Measurements from ENCODE around the gene CAMK2G.
A peak's percentile ranks its signal among the peaks of the same experiment; 100 is the strongest.

The CAMK2G gene

DNA sequence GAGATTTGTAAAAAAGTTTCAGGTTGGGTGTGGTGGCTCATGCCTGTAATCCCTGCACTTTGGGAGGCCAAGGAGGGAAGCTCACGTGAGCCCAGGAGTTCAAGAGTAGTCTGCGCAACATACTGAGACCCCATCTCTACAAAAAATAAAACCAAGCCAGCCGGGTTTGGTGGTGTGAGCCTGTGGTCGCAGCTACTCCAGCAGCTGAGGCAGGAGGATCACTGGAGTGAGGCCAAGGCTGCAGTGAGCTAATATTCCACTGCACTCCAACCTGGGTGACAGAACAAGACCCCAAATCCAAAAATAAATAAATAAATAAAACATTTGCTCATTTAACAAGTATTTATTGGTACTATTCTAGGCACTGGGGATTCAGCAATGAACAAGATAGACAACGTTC, 94.1 kb downstream of the CAMK2G start:
- TF ChIP-seq, protein P1, sequence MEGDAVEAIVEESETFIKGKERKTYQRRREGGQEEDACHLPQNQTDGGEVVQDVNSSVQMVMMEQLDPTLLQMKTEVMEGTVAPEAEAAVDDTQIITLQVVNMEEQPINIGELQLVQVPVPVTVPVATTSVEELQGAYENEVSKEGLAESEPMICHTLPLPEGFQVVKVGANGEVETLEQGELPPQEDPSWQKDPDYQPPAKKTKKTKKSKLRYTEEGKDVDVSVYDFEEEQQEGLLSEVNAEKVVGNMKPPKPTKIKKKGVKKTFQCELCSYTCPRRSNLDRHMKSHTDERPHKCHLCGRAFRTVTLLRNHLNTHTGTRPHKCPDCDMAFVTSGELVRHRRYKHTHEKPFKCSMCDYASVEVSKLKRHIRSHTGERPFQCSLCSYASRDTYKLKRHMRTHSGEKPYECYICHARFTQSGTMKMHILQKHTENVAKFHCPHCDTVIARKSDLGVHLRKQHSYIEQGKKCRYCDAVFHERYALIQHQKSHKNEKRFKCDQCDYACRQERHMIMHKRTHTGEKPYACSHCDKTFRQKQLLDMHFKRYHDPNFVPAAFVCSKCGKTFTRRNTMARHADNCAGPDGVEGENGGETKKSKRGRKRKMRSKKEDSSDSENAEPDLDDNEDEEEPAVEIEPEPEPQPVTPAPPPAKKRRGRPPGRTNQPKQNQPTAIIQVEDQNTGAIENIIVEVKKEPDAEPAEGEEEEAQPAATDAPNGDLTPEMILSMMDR (IDR thresholded peaks at IDR 0.05; ENCODE audit: low read depth, low read length, missing control alignments) = no peak
- in situ Hi-C loops (cut with HindIII; ENCODE audit: low sequenced_read_pairs) = no loop called here
- H3K4me3 ChIP-seq (ENCODE audit: low read depth, low read length) = no peak overlapping the region
- no peak for DNase-seq (ENCODE audit: low read depth)

DNA sequence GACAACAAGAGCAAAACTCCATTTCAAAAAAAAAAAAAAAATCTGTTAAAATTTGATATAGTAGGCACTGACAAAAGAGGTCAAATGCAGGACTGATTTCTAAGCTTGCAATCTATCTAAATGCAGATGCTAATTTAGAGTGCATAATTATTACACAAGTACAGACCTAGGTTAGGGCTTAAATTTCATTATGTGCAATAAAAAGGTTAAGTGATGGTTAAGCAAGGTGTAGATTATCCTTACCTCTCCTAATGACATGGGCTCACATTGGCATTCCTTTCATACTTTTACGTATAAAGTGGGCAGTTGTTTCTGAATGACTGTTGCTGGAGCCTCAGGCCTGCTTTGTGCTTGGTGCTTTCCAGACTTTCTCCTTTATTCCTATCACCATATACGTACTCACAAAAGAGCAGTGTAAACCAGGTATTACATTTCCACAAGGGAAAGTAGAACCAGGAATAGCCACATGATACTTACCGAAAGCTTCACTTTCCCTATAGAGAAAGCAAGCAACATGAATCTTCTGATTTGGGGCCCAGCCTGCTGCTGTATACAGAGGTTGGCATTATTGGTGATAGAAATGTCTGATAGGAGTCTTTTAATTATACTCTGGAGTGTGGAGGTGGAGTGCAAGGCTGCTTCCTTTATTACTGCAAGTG, 94.7 kb downstream of the CAMK2G start:
- TF ChIP-seq, protein P1 (IDR thresholded peaks at IDR 0.05; ENCODE audit: low read depth, low read length, missing control alignments) = no peak
- in situ Hi-C loops (cut with HindIII; ENCODE audit: low sequenced_read_pairs) = no loop called here
- DNase-seq (ENCODE audit: low read depth) = no peak
- no peak overlapping the region for H3K4me3 ChIP-seq (ENCODE audit: low read depth, low read length)

DNA sequence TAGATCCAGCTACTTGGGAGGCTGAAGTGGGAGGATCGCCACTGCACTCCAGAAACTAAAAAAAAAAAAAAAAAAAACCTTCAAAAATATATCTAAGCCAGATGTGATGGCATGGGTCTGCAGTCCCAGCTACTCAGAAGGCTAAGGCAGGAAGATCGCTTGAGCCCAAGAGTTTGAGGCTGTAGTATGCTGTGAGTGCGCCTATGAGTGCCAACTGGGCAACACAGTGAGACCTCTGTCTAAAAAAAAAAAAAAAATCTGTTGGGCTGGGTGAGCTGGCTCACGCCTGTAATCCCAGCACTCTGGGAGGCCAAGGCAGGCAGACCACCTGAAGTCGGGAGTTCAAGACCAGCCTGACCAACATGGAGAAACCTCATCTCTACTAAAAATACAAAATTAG, 95.3 kb downstream of the CAMK2G start:
- in situ Hi-C loops (cut with HindIII; ENCODE audit: low sequenced_read_pairs) = no loop called here
- TF ChIP-seq, protein P1 (IDR thresholded peaks at IDR 0.05; ENCODE audit: low read depth, low read length, missing control alignments) = no peak
- DNase-seq (ENCODE audit: low read depth) = no peak
- H3K4me3 ChIP-seq (ENCODE audit: low read depth, low read length) = no peak overlapping the region

DNA sequence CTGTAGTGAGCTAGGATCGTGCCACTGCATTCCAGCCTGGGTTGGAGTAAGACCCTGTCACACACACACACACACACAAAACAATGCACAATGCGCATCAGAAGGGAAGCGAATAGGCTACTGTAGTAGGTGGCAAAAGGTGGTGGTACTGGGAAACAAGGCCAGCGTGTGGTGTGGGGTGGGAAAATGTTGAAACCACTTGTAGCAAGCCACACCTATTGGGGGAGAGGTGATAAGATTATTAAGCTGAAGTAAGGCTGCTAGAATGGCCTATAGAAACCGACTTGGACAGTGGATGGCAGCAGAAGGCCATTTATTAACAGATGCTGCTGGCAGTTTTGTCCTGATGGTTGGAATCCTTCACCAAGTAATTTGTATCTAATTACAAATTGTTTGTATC, 99.7 kb downstream of the CAMK2G start:
- H3K4me3 ChIP-seq (ENCODE audit: low read depth, low read length) = peak overlapping the region; percentile 78
- TF ChIP-seq, protein P1 (IDR thresholded peaks at IDR 0.05; ENCODE audit: low read depth, low read length, missing control alignments) = peak; percentile 2
- DNase-seq (ENCODE audit: low read depth) = no peak
- in situ Hi-C loops (cut with HindIII; ENCODE audit: low sequenced_read_pairs) = no loop called here

DNA sequence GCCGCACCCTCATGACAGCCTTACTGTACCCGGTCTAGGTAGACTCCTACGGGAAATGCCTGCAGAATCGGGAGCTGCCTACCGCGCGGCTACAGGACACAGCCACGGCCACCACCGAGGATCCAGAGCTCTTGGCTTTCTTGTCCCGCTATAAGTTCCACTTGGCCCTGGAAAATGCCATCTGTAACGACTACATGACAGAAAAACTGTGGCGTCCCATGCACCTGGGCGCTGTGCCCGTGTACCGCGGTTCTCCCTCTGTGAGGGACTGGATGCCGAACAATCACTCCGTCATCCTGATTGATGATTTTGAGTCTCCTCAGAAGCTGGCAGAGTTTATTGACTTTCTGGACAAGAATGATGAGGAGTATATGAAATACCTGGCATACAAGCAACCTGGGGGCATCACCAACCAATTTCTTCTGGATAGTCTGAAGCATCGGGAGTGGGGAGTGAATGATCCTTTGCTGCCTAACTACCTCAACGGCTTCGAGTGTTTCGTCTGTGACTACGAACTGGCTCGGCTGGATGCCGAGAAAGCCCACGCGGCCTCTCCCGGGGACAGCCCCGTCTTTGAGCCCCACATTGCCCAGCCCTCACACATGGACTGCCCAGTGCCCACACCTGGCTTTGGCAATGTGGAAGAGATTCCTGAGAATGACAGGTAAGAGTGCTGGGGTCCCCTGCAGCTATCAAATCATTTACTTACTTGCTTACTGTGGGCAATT, 101.0 kb downstream of the CAMK2G start:
- H3K4me3 ChIP-seq (ENCODE audit: low read depth, low read length) = peak overlapping the region; percentile 78
- DNase-seq (ENCODE audit: low read depth) = no peak
- in situ Hi-C loops (cut with HindIII; ENCODE audit: low sequenced_read_pairs) = no loop called here
- TF ChIP-seq, protein P1 (IDR thresholded peaks at IDR 0.05; ENCODE audit: low read depth, low read length, missing control alignments) = no peak

DNA sequence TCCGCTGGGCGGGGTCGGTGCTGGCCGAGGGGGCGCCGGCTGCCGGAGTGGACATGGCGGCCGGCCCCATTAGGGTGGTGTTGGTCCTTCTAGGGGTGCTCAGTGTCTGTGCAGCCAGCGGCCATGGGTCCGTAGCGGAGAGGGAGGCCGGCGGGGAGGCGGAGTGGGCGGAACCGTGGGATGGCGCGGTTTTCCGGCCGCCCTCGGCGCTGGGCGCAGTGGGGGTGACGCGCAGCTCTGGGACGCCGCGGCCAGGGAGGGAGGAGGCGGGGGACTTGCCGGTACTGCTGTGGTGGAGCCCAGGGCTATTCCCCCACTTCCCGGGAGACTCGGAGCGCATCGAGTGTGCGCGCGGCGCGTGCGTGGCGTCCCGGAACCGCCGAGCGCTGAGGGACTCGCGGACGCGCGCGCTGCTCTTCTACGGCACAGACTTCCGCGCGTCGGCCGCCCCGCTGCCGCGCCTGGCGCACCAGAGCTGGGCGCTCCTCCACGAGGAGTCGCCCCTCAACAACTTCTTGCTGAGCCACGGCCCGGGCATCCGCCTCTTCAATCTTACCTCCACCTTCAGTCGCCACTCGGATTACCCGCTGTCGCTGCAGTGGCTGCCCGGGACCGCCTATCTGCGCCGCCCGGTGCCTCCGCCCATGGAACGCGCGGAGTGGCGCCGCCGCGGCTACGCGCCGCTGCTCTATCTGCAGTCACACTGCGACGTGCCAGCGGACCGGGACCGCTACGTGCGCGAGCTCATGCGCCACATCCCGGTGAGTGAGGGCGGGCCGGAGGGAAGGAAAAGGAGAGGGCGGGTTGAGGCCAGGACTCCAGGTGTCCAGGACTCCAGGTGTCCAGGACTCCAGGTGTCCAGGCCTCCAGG, 101.8 kb downstream of the CAMK2G start:
- no peak for DNase-seq (ENCODE audit: low read depth)
- TF ChIP-seq, protein P1 (IDR thresholded peaks at IDR 0.05; ENCODE audit: low read depth, low read length, missing control alignments) = peak; percentile 7
- in situ Hi-C loops (cut with HindIII; ENCODE audit: low sequenced_read_pairs) = no loop called here
- H3K4me3 ChIP-seq (ENCODE audit: low read depth, low read length) = peak overlapping the region; percentile 78
